A172 (cell line): ENCODE results near the gene HSF5. TPM values are rescaled to one million over a fixed set of nuclear protein-coding genes. Genes with fewer than 3 reads are reported as not detected.

ENCODE experiments used
- DNase-seq: peaks from one replicate; pipeline ENCODE4 v3.0.0-alpha.2; 2015; ENCODE audit warnings: low spot score
- total RNA-seq: library from RNA; depleted of rRNA; stranded (reverse); fragments of >200 nt; shearing (Covaris generic); gene quantifications from 2 replicates; pipeline ENCODE4 v1.2.3, GENCODE V29; 2014

HSF5 gene
- total RNA-seq, 1 experiment from 2014 or later: not detected

- DNase-seq: no peak
These were observed 101.5 kb downstream of the HSF5 start for GRCh38 chr17:58386708-58387107.

GRCh38 chr17:58385359-58385899 lies 102.8 kb downstream of the HSF5 start:
- no peak for DNase-seq

- no peak for DNase-seq
These were observed 103.3 kb downstream of the HSF5 start for GRCh38 chr17:58384897-58385296.

- no peak for DNase-seq
These were observed 104.2 kb downstream of the HSF5 start for GRCh38 chr17:58383892-58384462.

- no peak for DNase-seq
These were observed 105.4 kb downstream of the HSF5 start for GRCh38 chr17:58382872-58383242.

- no peak for DNase-seq
These were observed 105.9 kb downstream of the HSF5 start for GRCh38 chr17:58382108-58382871.

- DNase-seq: no peak
These were observed 106.8 kb downstream of the HSF5 start for GRCh38 chr17:58381124-58382035.

GRCh38 chr17:58380207-58381123 lies 107.7 kb downstream of the HSF5 start:
- no peak for DNase-seq

GRCh38 chr17:58379511-58379824 lies 108.7 kb downstream of the HSF5 start:
- no peak for DNase-seq

GRCh38 chr17:58378733-58379510 lies 109.3 kb downstream of the HSF5 start:
- DNase-seq: no peak

- DNase-seq: no peak
These were observed 110.5 kb downstream of the HSF5 start for GRCh38 chr17:58377661-58378060.

GRCh38 chr17:58377093-58377601 lies 111.1 kb downstream of the HSF5 start:
- no peak for DNase-seq

- DNase-seq: no peak
These were observed 111.7 kb downstream of the HSF5 start for GRCh38 chr17:58376472-58377000.

GRCh38 chr17:58375811-58376210 lies 112.4 kb downstream of the HSF5 start:
- no peak for DNase-seq

- no peak for DNase-seq
These were observed 113.0 kb downstream of the HSF5 start for GRCh38 chr17:58375256-58375655.

GRCh38 chr17:58373923-58374322 lies 114.3 kb downstream of the HSF5 start:
- DNase-seq: no peak

- no peak for DNase-seq
These were observed 115.2 kb downstream of the HSF5 start for GRCh38 chr17:58373003-58373402.

- DNase-seq: no peak
These were observed 116.8 kb downstream of the HSF5 start for GRCh38 chr17:58371300-58371950.

GRCh38 chr17:58370716-58371115 lies 117.5 kb downstream of the HSF5 start:
- no peak for DNase-seq

- DNase-seq: no peak
These were observed 117.9 kb downstream of the HSF5 start for GRCh38 chr17:58370309-58370708.
